Mucosa of descending colon (tissue), 3 donors: ENCODE measurements around the gene LAMC1. TPM values are rescaled to one million over a fixed set of nuclear protein-coding genes. Genes with fewer than 3 reads are reported as not detected.
A peak's percentile ranks its signal among the peaks of the same experiment; 100 is the strongest.
"Not testable (repeated sequence)": the region's sequence is repeated elsewhere in the genome, so short reads cannot be mapped to it uniquely, and the experiment has no call there.

Experiments used
- ATAC-seq: fragments of 200-7000 bp; cut with Tn5 transposase; one replicate; pipeline ENCODE4 v1.9.1; 2020; ENCODE audit warnings: mild to moderate bottlenecking, moderate library complexity
- DNase-seq, 3 donors: peaks; one replicate each; pipeline ENCODE4 v3.0.0-alpha.2; 2020
- H3K36me3 ChIP-seq: fragments of 200-600 bp; one replicate; pipeline ENCODE4 v1.8.0; 2021; ENCODE audit warnings: low read depth, mild to moderate bottlenecking
- H3K4me1 ChIP-seq: fragments of 200-600 bp; one replicate; pipeline ENCODE4 v1.8.0; 2021; ENCODE audit warnings: low read depth, mild to moderate bottlenecking
- H3K4me3 ChIP-seq: fragments of 200-600 bp; one replicate; pipeline ENCODE4 v1.8.0; 2021; ENCODE audit warnings: mild to moderate bottlenecking
- H3K9me3 ChIP-seq: fragments of 200-600 bp; one replicate; pipeline ENCODE4 v1.8.0; 2021; ENCODE audit warnings: mild to moderate bottlenecking
- CTCF ChIP-seq: fragments of 200-600 bp; IDR thresholded peaks from one replicate; pipeline ENCODE4 v1.8.0; 2022; ENCODE audit warnings: antibody characterized with exemption, mild to moderate bottlenecking
- intact Hi-C, 2 donors: fragments of 100-400 bp; cut with DNase I in 1 of 2; cut with micrococcal nuclease in 1 of 2; formaldehyde crosslinking; loops; one replicate each; pipeline versions ENCODE4 v1.11.0 to v1.11.1; 2022; cut with DNase I, micrococcal nuclease
- total RNA-seq, 3 donors: library from RNA; stranded (reverse); fragmentation: NEBNext Ultra II Directional in 2 of 3; extraction: Animal tissue kit (Norgen Biotek cat#: 25700) in 2 of 3; gene quantifications; one replicate each; pipeline versions ENCODE4 v1.2.1 to v1.2.4, GENCODE V29; 2021 to 2023
- donor health status: DM: no; HTN: no; CAD: no; lungs with moderate emphysema.
- donor health status: DM: no; HTN: no; CAD: no.
- donor health status: DM: no; HTN: yes; CAD: no.

The LAMC1 gene
- total RNA-seq, 3 donors from 2014 or later = 22.5 to 137 (median 46.7) TPM

DNA sequence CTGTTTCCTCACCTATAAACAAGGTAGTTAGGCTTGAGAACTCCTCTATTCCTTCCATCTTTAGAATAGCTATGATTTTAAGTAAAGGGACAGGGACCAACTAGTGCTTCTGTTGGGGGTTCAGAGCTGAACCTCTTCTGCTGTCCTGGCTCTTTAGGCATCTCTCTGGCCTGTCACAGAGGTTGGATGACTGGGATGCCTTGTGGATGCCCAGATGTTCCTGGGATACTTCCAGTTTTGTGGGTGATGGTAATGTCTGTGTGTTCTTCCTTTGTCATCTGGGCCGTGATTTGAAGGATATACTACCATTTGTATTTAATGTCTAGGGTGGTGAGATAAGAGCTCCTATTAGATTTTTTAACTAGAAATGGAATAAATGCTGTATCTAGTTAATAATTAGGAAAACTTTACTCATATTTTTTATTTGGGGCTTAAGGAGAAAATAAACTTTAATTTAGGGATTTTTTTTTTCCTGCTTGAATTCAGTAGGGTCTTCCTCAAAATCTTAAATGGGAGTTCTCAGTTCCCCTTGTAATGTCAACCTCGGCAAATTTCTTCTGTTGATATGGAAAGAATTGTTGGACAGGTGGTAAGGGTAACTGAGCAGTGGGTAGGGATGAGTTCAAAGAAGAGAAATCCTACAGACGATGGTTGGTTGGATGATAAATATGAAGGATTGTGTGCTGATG, 47.2 kb downstream of the LAMC1 start:
- intact Hi-C loops = no loop called here
- Histone ChIP-seq H3K4me1 (peaks cover 5% of the 10 kb centered on the region), H3K4me3 (no peak overlapping the region), H3K36me3 (no peaks in the 10 kb centered on the region), H3K9me3 (no peaks in the 10 kb centered on the region)
- no peak for TF ChIP-seq CTCF
- ATAC-seq (no peak), DNase-seq (no peak)

DNA sequence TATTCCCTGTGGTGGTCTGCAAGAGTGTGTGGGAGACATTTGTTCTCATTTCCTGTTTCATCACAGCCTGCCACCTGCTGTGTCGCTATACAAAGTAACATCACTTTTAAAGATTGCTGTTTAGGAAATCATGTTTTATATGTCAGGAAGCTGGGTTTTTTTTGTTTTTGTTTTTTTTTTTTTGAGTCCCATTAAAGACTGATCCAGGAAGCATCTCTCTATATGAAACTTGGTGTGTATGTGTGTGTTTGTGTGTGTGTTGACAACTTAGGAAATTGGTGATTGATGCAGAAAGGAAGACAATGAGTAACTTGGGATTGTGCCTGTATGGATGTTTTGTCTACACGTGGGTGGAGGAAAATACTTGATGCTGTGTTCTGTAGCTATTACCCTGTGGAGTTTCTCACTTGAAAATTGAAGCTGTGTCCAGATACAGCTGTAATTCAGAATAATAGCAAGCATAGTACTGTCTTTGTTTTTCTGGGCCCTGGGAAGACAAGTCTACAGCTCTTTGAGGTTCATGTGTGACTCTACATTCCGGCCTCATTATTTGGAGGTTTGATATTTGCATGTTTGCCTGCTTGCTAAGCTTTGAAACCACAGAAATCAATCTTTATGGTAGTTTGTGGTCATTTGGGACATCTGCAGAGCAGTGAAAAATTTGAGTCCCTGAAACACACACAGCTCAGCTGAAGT, 47.9 kb downstream of the LAMC1 start:
- no peaks in the 10 kb centered on the region for H3K36me3 ChIP-seq
- TF ChIP-seq CTCF = no peak
- intact Hi-C loops = no loop called here
- no peak for ATAC-seq
- no peak overlapping the region for H3K4me3 ChIP-seq
- H3K4me1 ChIP-seq = peaks cover 5% of the 10 kb centered on the region
- DNase-seq = no peak
- H3K9me3 ChIP-seq = no peaks in the 10 kb centered on the region

DNA sequence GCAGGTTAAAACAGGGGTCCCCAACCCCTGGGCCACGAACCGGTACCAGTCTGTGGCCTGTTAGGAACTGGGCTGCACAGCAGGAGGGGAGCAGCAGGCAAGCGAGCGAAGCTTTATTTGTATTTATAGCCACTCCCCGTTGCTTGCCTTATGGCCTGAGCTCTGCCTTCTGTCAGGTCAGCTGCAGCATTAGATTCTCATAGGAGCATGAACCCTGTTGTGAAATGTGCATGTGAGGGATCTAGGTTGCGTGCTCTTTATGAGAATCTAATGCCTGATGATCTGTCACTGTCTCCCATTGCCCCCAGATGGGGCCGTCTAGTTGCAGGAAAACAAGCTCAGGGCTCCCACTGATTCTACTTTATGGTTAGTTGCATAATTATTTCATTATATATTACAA, 49.4 kb downstream of the LAMC1 start:
- H3K4me1 ChIP-seq, H3K36me3 ChIP-seq, H3K4me3 ChIP-seq, H3K9me3 ChIP-seq, ATAC-seq, intact Hi-C loops, DNase-seq: not testable (repeated sequence)

- Histone ChIP-seq H3K9me3 (no peaks in the 10 kb centered on the region), H3K36me3 (no peaks in the 10 kb centered on the region), H3K4me1 (peaks cover 5% of the 10 kb centered on the region), H3K4me3 (no peak overlapping the region)
- no peak for ATAC-seq
- no peak for DNase-seq
- intact Hi-C loops = no loop called here
- TF ChIP-seq CTCF = no peak
These were observed 50.1 kb downstream of the LAMC1 start for GRCh38 chr1:183073320-183073719.

- Histone ChIP-seq H3K4me1 (peaks cover 7% of the 10 kb centered on the region), H3K36me3 (no peaks in the 10 kb centered on the region), H3K4me3 (no peak overlapping the region), H3K9me3 (no peaks in the 10 kb centered on the region)
- intact Hi-C loops = no loop called here
- DNase-seq (no peak), ATAC-seq (peak; percentile 11)
- no peak for TF ChIP-seq CTCF
These were observed 51.0 kb downstream of the LAMC1 start for GRCh38 chr1:183074215-183074614.

DNA sequence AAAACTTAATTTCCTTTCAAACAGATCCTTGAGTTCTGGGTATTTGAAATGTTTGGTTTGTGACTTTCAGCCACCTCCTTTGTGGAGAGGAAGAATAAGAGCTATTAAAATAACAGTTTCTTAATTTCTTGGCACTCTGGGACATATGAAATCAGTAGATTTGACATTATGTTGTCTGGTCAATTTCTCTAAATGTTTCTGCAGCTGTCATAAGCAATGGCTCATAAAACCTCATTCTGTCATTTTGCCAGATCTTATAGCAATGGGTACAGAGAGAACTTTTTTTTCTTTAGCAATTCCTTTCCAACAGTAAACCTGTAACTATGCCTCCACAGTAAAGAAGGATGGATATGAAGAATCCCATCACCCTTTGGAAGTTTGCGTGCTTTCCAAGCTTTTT, 52.6 kb downstream of the LAMC1 start:
- peaks cover 7% of the 10 kb centered on the region for H3K4me1 ChIP-seq
- no peak overlapping the region for H3K4me3 ChIP-seq
- H3K9me3 ChIP-seq = no peaks in the 10 kb centered on the region
- no peak for ATAC-seq
- no peaks in the 10 kb centered on the region for H3K36me3 ChIP-seq
- DNase-seq = no peak
- TF ChIP-seq CTCF = no peak
- intact Hi-C loops = no loop called here
